ENCODE measurements around the gene USP9X.
"Not testable (repeated sequence)": the region's sequence is repeated elsewhere in the genome, so short reads cannot be mapped to it uniquely, and the experiment has no call there.

Gene USP9X

DNA sequence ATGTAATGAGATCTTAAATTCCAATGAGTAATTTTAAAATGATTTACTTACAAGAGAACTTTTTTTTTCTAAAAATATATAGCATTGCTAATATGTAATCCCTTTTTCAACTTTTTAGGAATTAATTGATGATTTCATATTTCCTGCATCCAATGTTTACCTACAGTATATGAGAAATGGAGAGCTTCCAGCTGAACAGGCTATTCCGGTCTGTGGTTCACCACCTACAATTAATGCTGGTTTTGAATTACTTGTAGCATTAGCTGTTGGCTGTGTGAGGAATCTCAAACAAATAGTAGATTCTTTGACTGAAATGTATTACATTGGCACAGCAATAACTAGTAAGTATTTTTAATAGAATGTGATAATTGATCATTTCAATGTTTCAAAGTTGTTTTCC lies 113.2 kb downstream of the USP9X start:
- no peak for DNase-seq

DNA sequence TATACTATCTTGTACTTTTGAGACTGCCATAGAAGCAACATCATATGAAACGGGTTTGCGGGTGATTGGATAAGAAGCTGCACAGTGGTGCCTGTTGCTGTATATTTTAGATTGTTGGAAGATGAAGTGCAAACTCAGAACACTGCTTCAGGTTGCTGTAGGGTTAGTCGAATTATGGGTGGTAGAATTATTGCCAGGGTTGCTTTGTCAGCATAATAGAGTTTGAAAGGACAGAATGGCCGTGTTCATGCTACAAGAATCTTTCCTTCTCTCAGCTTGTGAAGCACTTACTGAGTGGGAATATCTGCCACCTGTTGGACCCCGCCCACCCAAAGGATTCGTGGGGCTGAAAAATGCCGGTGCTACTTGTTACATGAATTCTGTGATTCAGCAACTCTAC lies 115.5 kb downstream of the USP9X start:
- no peak for DNase-seq

DNA sequence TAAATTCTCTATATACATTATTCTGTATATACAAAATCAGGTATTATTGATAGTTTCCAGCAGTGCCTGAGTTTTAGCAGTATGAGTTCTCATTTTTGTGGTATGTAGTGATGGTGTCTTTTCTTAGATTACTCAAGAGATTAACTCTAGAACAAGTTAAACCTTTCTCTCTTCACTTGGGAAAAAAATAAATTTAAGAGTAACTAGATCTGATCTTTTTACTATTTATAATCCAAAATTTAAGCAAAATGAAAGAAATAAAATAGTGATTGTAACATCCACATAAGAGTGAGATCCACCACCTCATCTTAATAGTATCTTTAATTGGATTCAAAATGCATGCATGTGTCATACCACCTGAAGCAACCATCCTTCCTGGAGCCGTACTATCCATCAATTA lies 124.6 kb downstream of the USP9X start:
- DNase-seq = no peak

DNA sequence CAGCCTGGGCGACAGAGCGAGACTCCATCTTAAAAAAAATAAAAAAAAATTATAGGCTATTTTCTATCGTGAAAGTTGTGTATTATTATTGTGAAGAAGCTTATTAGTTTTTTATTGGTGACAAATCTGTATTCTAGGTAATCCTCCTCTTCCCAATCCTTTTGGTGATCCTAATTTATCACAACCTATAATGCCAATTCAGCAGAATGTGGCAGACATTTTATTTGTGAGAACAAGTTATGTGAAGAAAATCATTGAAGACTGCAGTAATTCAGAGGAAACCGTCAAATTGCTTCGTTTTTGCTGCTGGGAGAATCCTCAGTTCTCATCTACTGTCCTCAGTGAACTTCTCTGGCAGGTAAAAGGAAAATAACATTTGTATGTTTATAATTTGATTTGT lies 139.4 kb downstream of the USP9X start:
- no peak for DNase-seq

DNA sequence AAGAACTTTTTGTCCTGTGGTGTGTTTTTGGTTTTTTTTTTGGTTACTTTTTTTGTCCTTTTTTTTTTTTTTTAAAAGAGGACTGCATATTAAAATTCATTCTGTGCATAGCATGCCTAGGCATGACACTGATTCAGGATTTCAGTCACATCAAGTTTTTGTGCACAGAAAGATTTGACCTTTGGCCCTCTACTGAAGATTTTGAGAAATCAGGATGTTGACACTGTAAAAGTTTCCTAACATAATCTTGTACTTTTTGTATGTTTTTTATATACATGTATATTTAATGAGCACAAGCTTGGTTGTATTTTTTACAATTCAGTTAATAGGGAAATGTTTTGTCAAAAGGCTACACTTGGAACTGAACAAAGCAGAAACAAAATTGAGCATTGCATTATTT lies 148.7 kb downstream of the USP9X start:
- DNase-seq = no peak

DNA sequence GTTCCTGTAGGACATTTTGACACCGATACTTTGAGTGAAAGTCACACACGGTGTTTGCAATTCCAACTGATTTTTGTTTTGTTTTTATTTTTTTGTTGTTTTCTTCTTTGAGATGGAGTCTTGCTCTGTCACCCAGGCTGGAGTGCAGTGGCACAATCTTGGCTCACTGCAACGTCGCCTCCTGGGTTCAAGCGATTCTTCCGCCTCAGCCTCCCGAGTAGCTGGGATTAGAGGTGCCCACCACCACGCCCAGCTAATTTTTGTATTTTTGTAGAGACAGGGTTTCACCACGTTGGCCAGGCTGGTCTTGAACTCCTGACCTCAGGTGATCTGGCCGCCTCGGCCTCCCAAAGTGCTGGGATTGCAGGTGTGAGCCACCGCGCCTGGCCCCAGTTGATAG lies 149.2 kb downstream of the USP9X start:
- not testable (repeated sequence) for DNase-seq

DNA sequence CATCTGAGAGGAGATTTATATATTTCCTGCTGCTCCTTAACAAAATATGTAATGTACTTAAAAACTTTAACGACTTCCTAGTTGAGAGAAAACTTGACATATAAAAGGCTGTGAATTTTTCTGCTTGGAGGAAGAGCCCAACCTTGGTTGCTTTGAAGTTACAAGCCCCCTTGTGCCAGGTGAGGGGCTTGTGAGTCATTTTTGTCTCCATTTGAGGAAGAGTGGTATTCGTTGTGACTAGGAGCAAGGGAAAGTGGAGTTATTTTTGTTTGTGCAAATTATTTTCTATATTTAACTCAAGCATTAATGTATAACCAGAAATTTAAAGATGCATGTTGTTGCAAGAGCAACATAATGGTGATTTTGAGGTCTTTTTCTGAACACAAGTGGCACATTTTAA lies 149.7 kb downstream of the USP9X start:
- no peak for DNase-seq

DNA sequence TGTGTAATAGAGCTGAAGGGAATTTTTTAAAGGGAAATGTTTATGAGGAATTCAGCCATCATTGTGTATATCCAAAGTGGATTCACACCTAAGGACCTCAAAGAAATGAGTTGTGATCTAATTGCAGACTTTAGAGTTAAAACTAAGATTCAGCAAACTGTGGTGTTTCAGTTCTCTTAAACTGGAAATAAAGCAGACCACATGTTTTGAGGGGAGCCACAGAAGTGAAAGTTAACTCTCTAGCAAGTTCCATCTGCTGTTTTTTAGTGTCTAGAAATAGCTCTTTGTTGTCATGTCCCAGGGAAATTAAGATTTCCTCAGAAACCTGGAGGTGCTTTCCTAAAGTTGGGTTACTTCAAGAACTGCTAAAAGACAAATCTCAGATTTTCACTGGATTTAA lies 151.4 kb downstream of the USP9X start:
- DNase-seq = no peak

DNA sequence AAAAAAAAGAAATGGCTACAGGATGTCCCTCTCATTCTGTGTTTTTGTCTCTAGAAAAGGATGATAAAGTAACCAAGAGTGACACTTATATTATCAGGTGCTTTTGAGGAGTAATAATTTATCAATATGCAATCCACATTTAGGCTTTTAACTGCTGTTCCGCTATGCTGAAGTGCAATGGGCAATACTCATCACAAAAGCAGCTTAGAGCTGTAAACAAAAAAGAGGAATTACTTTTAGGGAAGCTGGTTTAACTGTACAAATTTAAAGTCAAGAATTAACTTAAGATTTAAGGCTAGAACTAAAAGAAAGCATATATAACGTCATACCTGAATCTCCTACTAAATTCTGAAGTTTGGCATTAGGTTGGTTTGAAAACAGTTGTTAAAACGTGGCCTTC lies 155.3 kb downstream of the USP9X start:
- DNase-seq = no peak

DNA sequence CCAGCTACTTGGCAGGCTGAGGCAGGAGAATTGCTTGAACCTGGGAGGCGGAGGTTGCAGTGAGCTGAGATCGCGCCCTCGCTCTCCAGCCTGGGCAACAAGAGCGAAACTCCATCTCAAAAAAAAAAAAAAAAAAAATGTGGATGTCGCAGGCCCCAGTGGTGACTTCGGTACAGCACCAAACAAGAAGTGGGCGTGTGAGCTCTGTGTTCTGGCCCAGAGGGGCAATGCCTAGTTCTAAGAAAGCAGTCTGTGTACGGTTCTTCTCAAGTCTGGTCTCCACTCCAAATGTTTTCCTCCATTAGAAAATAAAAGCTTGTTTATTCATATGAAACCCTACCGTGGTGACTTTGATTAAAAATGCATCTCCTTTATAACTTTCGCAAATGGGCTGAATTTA lies 156.7 kb downstream of the USP9X start:
- no peak for DNase-seq

DNA sequence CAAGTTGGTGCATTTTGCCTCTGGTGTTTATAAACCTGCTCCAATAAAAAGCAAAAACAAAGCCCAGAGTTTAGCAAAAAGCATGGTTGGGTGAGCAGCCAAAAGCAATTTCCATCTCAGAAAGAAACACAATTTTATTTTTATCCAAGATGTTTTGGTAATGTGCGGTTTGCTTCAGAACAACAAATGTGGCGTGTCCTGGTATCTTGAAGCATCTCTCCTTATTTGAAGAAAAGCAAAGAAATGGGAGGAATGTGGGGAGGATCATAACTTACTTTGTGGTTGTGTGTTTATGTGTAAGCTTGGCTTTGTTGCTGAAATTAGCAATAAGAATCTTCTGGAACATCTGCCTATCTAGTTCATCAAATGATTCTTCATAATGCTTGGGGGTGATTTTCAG lies 160.4 kb downstream of the USP9X start:
- no peak for DNase-seq

DNA sequence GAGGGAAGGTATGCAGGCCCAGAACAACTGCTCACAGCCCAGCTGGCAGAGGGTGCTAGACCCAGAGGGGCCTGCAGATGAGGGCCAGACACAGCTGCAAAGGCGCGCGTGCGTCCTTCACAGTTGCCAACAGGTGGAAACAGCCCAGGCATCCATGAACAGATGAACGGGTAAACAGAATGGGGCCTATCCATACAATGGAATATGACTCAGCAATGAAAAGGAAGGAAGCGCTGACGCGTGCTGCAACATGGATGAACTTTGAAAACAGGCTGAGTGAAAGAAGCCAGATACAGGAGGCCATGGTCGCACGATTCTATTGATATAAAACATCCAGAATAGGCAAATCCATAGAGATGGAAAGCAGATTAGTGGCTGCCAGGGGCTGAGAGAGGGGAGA lies 165.6 kb downstream of the USP9X start:
- DNase-seq = no peak

DNA sequence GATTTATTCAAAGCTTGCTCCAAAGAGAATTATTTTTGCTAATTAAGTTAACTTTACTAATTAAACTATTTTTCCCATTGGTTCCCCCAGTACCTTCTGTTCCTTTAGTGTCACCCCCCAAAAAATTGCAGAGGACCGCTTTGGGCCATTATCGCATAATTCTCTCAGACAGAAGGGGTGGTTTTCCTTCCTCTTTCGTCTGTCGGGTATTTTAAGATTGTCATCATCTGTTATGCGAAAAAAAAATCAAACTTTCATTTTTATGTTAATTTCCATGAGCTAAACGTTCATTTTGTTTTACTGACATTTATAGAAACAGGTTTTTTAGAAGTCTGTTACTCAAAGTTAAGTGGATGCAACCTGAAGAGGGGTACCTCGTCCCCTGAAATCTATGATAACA lies 172.6 kb downstream of the USP9X start:
- DNase-seq = no peak

DNA sequence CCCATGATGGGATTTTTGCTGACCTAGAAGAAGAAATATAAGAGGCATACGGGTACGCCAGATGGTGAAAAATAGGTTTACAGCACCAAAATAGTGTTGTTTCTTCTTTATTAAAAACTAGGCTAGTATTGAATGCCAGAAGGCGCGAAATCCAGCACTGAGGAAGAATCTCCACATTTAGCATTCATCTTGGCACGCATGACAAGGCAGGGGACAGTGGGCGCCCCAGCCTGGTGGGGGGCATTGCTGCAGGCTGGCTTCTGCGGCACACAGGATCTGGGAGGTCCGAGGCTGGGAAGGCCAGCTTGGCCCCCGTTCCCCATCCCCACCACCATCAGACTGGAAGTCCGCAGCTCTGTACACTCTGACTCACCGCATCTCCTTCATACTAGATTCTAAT lies 173.0 kb downstream of the USP9X start:
- DNase-seq = no peak

DNA sequence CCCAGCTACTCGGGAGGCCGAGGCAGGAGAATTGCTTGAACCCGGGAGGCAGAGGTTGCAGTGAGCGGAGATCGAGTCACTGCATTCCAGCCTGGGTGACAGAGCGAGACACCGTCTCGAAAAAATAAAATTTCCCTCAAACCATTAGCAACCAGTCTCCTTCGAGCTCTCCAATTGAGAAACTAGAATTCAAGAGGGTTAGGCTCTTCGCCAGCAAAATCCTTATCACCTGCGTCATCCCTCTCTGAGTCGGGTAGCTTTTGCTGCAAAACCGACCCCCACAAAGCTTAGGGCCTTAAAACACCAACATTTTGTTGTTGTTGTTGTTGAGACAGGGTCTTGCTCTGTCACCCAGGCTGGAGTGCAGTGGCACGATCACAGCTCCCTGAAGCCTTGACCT lies 173.6 kb downstream of the USP9X start:
- DNase-seq = no peak

DNA sequence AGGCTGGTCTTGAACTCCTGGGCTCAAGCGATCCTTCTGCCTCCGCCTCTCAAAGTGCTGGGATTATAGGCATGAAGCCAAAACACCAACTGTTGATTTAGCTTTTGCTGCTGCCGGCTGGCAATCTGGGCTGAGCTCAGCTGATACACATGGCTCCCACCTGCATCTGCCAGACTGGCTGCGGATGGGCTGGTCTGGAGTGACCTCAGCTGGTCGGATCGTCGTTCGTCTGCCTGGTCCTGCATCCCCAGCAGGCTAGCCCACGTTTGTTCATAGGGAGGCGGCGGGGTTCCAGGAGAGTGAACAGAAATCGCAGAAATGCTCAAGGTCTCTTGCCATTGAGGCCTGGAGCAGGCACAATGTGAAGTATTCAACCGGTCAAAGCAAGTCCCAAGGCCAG lies 174.3 kb downstream of the USP9X start:
- no peak for DNase-seq

DNA sequence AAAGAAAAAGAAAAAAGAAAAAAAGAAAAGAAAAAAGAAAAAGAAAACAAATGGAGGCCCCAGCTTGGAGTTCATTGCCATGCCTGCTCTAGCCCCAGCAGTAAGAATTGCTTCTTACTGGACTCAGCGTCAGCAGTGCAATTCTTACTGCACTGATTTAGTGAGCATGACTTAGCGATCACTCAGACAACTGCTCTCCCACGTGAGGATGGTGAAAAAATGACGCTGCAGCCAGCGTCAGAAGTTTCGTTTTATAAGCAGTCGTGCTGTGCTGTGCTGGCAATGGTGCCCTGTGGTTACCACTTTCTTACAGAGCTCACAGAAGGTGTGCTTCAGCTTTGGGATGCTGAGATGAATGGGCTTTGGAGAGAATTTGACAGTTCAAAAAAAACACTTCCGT lies 180.4 kb downstream of the USP9X start:
- DNase-seq = no peak

DNA sequence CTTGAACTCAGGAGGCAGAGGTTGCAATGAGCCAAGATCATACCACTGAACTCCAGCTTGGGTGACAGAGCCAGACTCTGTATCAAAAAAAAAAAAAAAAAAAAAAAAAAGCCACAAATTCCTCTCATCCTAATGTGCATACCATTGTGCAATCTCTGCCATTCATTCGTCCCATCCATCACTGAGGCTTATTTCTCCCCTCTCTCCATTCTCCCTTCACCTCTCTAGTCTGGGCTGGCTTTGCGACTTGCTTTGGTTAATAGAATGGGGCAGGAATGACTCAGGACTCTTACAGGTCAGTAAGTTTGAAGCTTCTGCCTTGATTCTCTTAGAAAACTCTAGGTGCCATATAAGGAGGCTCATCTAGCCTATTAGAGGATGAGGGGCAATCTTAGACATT lies 188.4 kb downstream of the USP9X start:
- DNase-seq = no peak

DNA sequence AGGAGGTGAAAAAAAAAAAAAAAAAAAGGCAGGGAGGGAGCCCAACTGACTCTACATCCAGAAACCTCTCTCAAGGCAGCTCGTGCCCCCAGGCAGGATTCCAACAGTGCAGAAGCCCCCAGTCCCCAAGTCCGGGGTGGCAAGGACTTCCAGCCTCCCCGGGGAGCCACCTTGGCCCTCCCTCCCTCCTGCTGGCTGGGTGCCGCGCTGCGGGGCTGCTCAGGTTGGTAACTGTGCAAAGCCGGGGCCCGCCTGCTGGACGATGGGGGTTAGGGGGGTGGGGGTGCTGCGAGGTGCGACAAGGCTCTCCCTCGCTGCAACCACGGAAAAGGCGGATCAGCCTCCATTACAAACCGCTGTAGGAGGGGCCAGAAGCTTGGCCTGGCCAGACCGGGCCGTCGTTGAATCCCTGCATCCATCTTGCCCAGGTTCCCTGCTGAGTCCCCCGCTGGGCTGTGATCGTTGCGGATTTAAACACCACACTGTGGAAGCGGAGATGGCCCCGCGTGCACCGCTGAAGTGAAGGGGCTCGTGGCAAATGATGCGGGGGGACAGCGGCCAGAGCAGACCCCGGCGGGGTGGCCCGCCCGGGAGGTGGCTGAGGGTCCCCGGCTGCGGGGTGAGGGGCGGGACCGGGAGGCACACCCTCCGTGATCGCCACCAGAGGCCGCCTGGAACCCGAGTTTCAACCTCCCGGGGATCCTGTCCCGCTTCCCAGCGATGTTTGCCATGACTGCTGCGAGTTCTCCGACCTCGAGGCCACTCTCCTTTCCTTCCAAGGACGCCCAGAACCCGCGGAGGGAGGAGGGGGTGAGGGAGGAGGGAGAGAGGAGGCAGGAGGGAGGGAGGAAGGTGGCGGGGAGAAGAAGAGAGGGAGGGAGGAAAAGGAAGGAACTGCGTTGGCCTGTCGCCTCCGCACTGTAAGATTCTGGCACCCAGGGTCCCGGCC lies 190.7 kb downstream of the USP9X start:
- DNase-seq = peak; percentile 1

DNA sequence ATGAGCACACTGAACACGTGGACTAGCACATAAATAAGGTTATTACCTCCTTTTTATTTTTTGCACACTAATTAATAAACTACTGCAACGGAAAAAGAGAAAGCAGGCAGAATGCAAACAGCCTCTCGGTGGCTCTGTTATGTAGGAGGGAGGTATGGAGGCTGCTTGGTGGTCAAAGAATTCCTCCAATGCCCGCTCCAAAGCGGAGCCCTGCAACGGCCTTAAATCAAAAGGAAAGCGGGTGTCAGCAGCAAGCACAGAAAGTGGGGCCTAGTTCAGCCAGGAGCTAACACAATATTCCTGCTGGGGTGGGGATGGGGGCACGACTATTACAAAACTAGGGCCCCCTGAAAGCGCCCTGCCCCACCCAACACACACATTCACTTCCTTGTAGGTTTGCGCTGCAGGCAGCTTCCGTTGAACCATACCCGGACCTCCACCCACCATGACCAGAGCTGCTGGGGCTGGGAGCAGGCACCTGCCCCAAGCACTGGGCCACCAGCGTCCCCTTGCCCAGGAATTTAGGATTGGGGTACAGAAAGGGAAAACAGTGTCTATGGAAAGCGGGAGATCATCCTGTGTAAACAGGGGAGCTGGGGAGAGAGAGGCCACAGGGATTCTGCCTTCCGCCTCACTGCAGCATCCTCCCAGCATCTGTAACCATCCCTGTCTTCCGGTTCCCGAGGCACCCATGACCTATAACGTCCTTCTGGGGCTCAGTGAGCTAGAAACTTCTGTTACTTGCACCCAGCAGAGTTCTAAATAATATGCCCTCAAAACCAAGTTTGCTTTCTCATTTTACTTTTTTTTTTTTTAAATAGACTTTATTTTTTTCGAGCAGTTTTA lies 191.6 kb downstream of the USP9X start:
- DNase-seq = no peak

DNA sequence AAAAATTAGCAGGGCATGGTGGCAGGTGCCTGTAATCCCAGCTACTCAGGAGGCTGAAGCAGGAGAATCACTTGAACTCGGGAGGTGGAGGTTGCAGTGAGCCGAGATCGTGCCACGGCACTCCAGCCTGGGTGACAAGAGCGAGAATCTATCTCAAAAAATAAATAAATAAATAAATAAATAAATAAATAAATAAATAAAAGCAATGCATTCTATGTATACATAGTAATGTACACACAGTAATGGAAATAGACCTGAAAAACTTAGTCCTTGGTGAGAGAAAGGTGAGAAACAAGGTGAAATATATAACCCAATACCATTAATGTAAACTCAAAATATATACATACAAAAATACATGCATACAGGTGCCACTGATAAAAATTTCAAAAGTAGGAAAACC lies 197.1 kb downstream of the USP9X start:
- not testable (repeated sequence) for DNase-seq

DNA sequence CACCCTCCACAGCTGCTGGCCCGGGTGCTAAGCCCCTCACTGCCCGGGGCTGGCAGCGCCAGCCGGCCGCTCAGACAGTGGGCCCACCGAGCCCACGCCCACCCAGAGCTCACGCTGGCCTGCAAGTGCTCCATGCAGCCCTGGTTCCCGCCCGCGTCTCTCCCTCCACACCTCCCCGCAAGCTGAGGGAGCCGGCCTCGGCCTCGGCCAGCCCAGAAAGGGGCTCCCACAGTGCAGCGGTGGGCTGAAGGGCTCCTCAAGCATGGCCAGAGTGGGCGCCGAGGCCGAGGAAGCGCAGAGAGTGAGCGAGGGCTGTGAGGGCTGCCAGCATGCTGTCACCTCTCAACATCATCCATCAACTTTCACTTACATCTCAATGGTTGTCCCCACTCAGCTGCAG lies 200.7 kb downstream of the USP9X start:
- DNase-seq = not testable (repeated sequence)

Data from NCI-H446 treated with DMSO at 0.1 percent for 48 hours (cell line).